Thyroid gland (tissue), 4 donors: ENCODE results near the gene ACACA.

Experiments used
- POLR2A ChIP-seq, 2 donors: fragments of 450-650 bp; IDR thresholded peaks; one replicate each; pipeline ENCODE4 v1.6.1; 2017; ENCODE audit warnings: antibody characterized with exemption in 2 of 2, mild to moderate bottlenecking in 2 of 2, moderate library complexity in 1 of 2
- TF ChIP-seq, protein P1 (sequence below), 6 experiments: fragments of 200-600 bp in 3 of 6; fragments of 450-650 bp in 3 of 6; sonication (generic) in 3 of 6; IDR thresholded peaks; one replicate each; pipeline ENCODE4 v1.5.1; 2016 to 2019; ENCODE audit warnings: antibody characterized with exemption in 6 of 6, mild to moderate bottlenecking in 2 of 6, inconsistent platforms in 1 of 6, moderate library complexity in 1 of 6

- TF ChIP-seq, protein P1, sequence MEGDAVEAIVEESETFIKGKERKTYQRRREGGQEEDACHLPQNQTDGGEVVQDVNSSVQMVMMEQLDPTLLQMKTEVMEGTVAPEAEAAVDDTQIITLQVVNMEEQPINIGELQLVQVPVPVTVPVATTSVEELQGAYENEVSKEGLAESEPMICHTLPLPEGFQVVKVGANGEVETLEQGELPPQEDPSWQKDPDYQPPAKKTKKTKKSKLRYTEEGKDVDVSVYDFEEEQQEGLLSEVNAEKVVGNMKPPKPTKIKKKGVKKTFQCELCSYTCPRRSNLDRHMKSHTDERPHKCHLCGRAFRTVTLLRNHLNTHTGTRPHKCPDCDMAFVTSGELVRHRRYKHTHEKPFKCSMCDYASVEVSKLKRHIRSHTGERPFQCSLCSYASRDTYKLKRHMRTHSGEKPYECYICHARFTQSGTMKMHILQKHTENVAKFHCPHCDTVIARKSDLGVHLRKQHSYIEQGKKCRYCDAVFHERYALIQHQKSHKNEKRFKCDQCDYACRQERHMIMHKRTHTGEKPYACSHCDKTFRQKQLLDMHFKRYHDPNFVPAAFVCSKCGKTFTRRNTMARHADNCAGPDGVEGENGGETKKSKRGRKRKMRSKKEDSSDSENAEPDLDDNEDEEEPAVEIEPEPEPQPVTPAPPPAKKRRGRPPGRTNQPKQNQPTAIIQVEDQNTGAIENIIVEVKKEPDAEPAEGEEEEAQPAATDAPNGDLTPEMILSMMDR (IDR thresholded peaks at IDR 0.05), result no peak
- TF ChIP-seq POLR2A (IDR thresholded peaks at IDR 0.05), result no peak
These were observed 310.6 kb downstream of the ACACA start for GRCh38 chr17:37096071-37096470.
